WERI-Rb-1 (cell line): ENCODE data around the gene FKBP3.

Experiments used
- DNase-seq: peaks from one replicate; pipeline ENCODE4 v3.0.0-alpha.2; 2020
- H3K27ac ChIP-seq: fragments of 250-450 bp; sonication (Bioruptor Pico); 2 replicates; pipeline ENCODE4 v1.5.1; 2020; ENCODE audit warnings: mild to moderate bottlenecking, moderate library complexity
- H3K27me3 ChIP-seq: fragments of 250-450 bp; sonication (Bioruptor Pico); 2 replicates; pipeline ENCODE4 v1.5.1; 2021; ENCODE audit warnings: mild to moderate bottlenecking, low read depth, moderate library complexity; ENCODE audit not compliant: insufficient read depth, severe bottlenecking
- H3K36me3 ChIP-seq: fragments of 250-450 bp; sonication (Bioruptor Pico); 2 replicates; pipeline ENCODE4 v1.5.1; 2020; ENCODE audit warnings: mild to moderate bottlenecking, moderate library complexity
- H3K4me3 ChIP-seq: 2 replicates; pipeline ENCODE4 v1.5.1; 2011; ENCODE audit warnings: low read depth, mild to moderate bottlenecking, control low read depth, low read length
- H3K9me3 ChIP-seq: fragments of 250-450 bp; sonication (Bioruptor Pico); 2 replicates; pipeline ENCODE4 v1.5.1; 2021; ENCODE audit warnings: mild to moderate bottlenecking, moderate library complexity; ENCODE audit not compliant: severe bottlenecking
- CTCF ChIP-seq: IDR thresholded peaks from 2 replicates; pipeline ENCODE4 v1.5.1; 2011; ENCODE audit warnings: low read depth, mild to moderate bottlenecking, control low read depth, inconsistent platforms, low read length

Gene FKBP3

GRCh38 chr14:45140661-45141187, 6.4 kb upstream of the FKBP3 start:
- TF ChIP-seq CTCF, result no peak
- no peak overlapping the region for H3K4me3 ChIP-seq
- H3K36me3 ChIP-seq, result peaks cover 3% of the 10 kb centered on the region; the same call in 1 of the 2 replicates
- H3K9me3 ChIP-seq, result no peaks in the 10 kb centered on the region
- H3K27me3 ChIP-seq, result no peaks in the 10 kb centered on the region
- DNase-seq, result no peak
- no peak overlapping the region for H3K27ac ChIP-seq

- no peak for TF ChIP-seq CTCF
- Histone ChIP-seq H3K9me3 (no peaks in the 10 kb centered on the region), H3K27ac (peak overlapping the region; percentile 74), H3K36me3 (no peaks in the 10 kb centered on the region; the same call in 1 of the 2 replicates), H3K27me3 (no peaks in the 10 kb centered on the region), H3K4me3 (peak overlapping the region; percentile 86)
- DNase-seq, result no peak
Measured at GRCh38 chr14:45136399-45136798, 2.1 kb upstream of the FKBP3 start.

- peak within 1 kb of the TSS; percentile 74 for H3K27ac ChIP-seq
- H3K36me3 ChIP-seq, result no peaks in the 10 kb centered on the region; the same call in 1 of the 2 replicates
Measured at GRCh38 chr14:45135659-45136395, 1.5 kb upstream of the FKBP3 start, which contains the start of gene FANCM. Gene FANCM, plus strand, starts transcription at chr14:45135930. Its CDS starts 102 bp downstream, at chr14:45136032.

GRCh38 chr14:45135156-45135555, 875 bp upstream of the FKBP3 start:
- H3K4me3 ChIP-seq, result peak overlapping the region; percentile 86
- no peak for DNase-seq
- no peaks in the 10 kb centered on the region; the same call in 1 of the 2 replicates for H3K36me3 ChIP-seq
- peak overlapping the region; percentile 65 for H3K27ac ChIP-seq
- no peaks in the 10 kb centered on the region for H3K27me3 ChIP-seq
- H3K9me3 ChIP-seq, result no peaks in the 10 kb centered on the region
- TF ChIP-seq CTCF, result no peak

More at GRCh38 chr14:45135659-45136395, 1.5 kb upstream of the FKBP3 start, which contains the start of gene FANCM:
- TF ChIP-seq CTCF, result no peak
- peak; percentile 93 for DNase-seq
- H3K9me3 ChIP-seq, result no peaks in the 10 kb centered on the region
- H3K27me3 ChIP-seq, result no peaks in the 10 kb centered on the region
- H3K4me3 ChIP-seq, result peak within 1 kb of the TSS; percentile 86

GRCh38 chr14:45133683-45134050, 614 bp downstream of the FKBP3 start:
- Histone ChIP-seq H3K4me3 (peak overlapping the region; percentile 86), H3K36me3 (peaks cover 12% of the 10 kb centered on the region), H3K27me3 (no peaks in the 10 kb centered on the region), H3K27ac (peak overlapping the region; percentile 91), H3K9me3 (no peaks in the 10 kb centered on the region)
- no peak for DNase-seq
- no peak for TF ChIP-seq CTCF
